MM.1S (cell line): Measurements from ENCODE around the gene SFXN5.

ENCODE experiments used
- EZH2 ChIP-seq: fragments of 300-600 bp; sonication (generic); optimal IDR thresholded peaks from 2 replicates; pipeline ENCODE3; 2017; ENCODE audit warnings: low read depth, mild to moderate bottlenecking, antibody characterized with exemption, low read length, mixed read lengths
- TF ChIP-seq, protein P1 (sequence below): fragments of 300-600 bp; sonication (generic); IDR thresholded peaks from 2 replicates; pipeline ENCODE4 v1.5.1; 2016; ENCODE audit warnings: antibody characterized with exemption, low read length, mixed read lengths

- no peak for TF ChIP-seq EZH2
- TF ChIP-seq, protein P1, sequence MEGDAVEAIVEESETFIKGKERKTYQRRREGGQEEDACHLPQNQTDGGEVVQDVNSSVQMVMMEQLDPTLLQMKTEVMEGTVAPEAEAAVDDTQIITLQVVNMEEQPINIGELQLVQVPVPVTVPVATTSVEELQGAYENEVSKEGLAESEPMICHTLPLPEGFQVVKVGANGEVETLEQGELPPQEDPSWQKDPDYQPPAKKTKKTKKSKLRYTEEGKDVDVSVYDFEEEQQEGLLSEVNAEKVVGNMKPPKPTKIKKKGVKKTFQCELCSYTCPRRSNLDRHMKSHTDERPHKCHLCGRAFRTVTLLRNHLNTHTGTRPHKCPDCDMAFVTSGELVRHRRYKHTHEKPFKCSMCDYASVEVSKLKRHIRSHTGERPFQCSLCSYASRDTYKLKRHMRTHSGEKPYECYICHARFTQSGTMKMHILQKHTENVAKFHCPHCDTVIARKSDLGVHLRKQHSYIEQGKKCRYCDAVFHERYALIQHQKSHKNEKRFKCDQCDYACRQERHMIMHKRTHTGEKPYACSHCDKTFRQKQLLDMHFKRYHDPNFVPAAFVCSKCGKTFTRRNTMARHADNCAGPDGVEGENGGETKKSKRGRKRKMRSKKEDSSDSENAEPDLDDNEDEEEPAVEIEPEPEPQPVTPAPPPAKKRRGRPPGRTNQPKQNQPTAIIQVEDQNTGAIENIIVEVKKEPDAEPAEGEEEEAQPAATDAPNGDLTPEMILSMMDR: no peak
These were observed 7.2 kb upstream of the SFXN5 start for GRCh38 chr2:73078457-73079411.
